CD4-positive, alpha-beta memory T cell (primary cell): ENCODE results near the gene TSHZ3. TPM values are rescaled to one million over a fixed set of nuclear protein-coding genes. Genes with fewer than 3 reads are reported as not detected.

ENCODE experiments used
- CTCF ChIA-PET: fragments of 350-600 bp; sonication (Branson Sonifier 250); formaldehyde crosslinking; loops from one replicate; lab custom pipeline; 2021; ENCODE audit warnings: inconsistent platforms; ENCODE audit not compliant: partially characterized antibody; lab: Charles Lee
- POLR2A ChIA-PET: fragments of 350-600 bp; sonication (Branson Sonifier 250); formaldehyde crosslinking; loops from one replicate; lab custom pipeline; 2021; ENCODE audit not compliant: partially characterized antibody; lab: Charles Lee
- DNase-seq, 5 donors: peaks; one replicate each; pipeline versions ENCODE4 v3.0.0 to v3.0.0-alpha.2; 2020 to 2022; ENCODE audit warnings: mixed read lengths in 1 of 5
- H3K27ac ChIP-seq: one replicate; pipeline ENCODE4 v1.7.0; 2013; ENCODE audit warnings: low read depth, low read length
- H3K27me3 ChIP-seq: 2 replicates; pipeline ENCODE4 v1.7.0; 2013; ENCODE audit warnings: mild to moderate bottlenecking, low read length, moderate library complexity; ENCODE audit not compliant: insufficient read depth
- H3K36me3 ChIP-seq: 2 replicates; pipeline ENCODE4 v1.7.0; 2013; ENCODE audit warnings: mild to moderate bottlenecking, low read length, moderate library complexity; ENCODE audit not compliant: insufficient read depth
- H3K4me1 ChIP-seq: 2 replicates; pipeline ENCODE4 v1.7.0; 2013; ENCODE audit warnings: mild to moderate bottlenecking, low read length, moderate library complexity; ENCODE audit not compliant: insufficient read depth
- H3K4me3 ChIP-seq, 2 donors: one replicate each; pipeline ENCODE4 v1.7.0; 2013; ENCODE audit warnings: low read length in 2 of 2, mild to moderate bottlenecking in 1 of 2
- H3K9me3 ChIP-seq, 2 donors: one replicate each; pipeline ENCODE4 v1.7.0; 2013; ENCODE audit warnings: low read length in 2 of 2, control low read depth in 1 of 2; ENCODE audit not compliant: control insufficient read depth in 1 of 2
- H3K27ac Mint-ChIP-seq, 7 donors: one replicate each; pipeline ENCODE4 v1.8.0; 2020 to 2021; ENCODE audit warnings: mixed read lengths in 7 of 7, mild to moderate bottlenecking in 6 of 7, inconsistent platforms in 3 of 7, moderate library complexity in 3 of 7
- H3K27me3 Mint-ChIP-seq, 2 donors: one replicate each; pipeline ENCODE4 v1.8.0; 2020 to 2021; ENCODE audit warnings: mixed read lengths in 2 of 2
- H3K36me3 Mint-ChIP-seq, 2 donors: one replicate each; pipeline ENCODE4 v1.8.0; 2020 to 2021; ENCODE audit warnings: mixed read lengths in 2 of 2, inconsistent platforms in 1 of 2, mild to moderate bottlenecking in 1 of 2
- H3K4me1 Mint-ChIP-seq, 4 donors: one replicate each; pipeline ENCODE4 v1.8.0; 2020 to 2021; ENCODE audit warnings: mixed read lengths in 4 of 4, mild to moderate bottlenecking in 1 of 4
- H3K4me3 Mint-ChIP-seq, 8 donors: one replicate each; pipeline ENCODE4 v1.8.0; 2020 to 2021; ENCODE audit warnings: mixed read lengths in 8 of 8, mild to moderate bottlenecking in 7 of 8, moderate library complexity in 6 of 8, inconsistent platforms in 3 of 8
- H3K9me3 Mint-ChIP-seq, 8 donors: one replicate each; pipeline ENCODE4 v1.8.0; 2020 to 2021; ENCODE audit warnings: mixed read lengths in 8 of 8, mild to moderate bottlenecking in 5 of 8, inconsistent platforms in 3 of 8, moderate library complexity in 1 of 8
- intact Hi-C: fragments of 100-400 bp; cut with micrococcal nuclease; formaldehyde crosslinking; loops from one replicate; pipeline ENCODE4 v1.15.1; 2023
- polyA plus RNA-seq, 2 donors: library from polyadenylated mRNA; unstranded; fragments of 300-500 nt; fragmentation: Illumina TruSeq; gene quantifications; one replicate each; pipeline ENCODE4 v1.2.3, GENCODE V29; 2021
- total RNA-seq, 2 experiments: library from RNA; stranded (reverse); gene quantifications; one replicate each; pipeline ENCODE4 v1.2.3, GENCODE V29; 2021

Gene TSHZ3
- total RNA-seq (under 1 TPM; 0.28 to 0.44 TPM), polyA plus RNA-seq (under 1 TPM; 0.24 to 0.57 TPM)

GRCh38 chr19:31349160-31349881 is at the start of gene TSHZ3:
Gene TSHZ3 (minus strand): TSS chr19:31349436. CDS start chr19:31349219, 217 bp downstream.
- H3K4me1 ChIP-seq = peaks cover 43% of the 10 kb centered on the region
- H3K27me3 Mint-ChIP-seq = peaks cover 33 to 43% of the 10 kb centered on the region in 2 donors
- ChIA-PET POLR2A (no interaction called here), CTCF (interaction anchor here (1.1 kb wide), 1 partner anchor 295 kb away, joined by 3 read pairs; no protein-coding TSS in a partner anchor)
- H3K9me3 ChIP-seq = no peaks in the 10 kb centered on the region
- H3K4me3 ChIP-seq = peak within 1 kb of the TSS in 1 of 2 donors; percentile 47
- intact Hi-C loops = loop anchor here (1.0 to 2.0 kb wide), 2 partner anchors 9 to 135 kb away; no protein-coding TSS in a partner anchor
- peak within 1 kb of the TSS; percentile 81 to 90 (median 86) for H3K4me3 Mint-ChIP-seq
- H3K36me3 Mint-ChIP-seq = peaks cover 0 to 3% of the 10 kb centered on the region in 2 donors
- no peak within 1 kb of the TSS for H3K27ac ChIP-seq
- H3K27me3 ChIP-seq = peaks cover 50% of the 10 kb centered on the region
- H3K9me3 Mint-ChIP-seq = peaks cover 0 to 6% (median 0%) of the 10 kb centered on the region in 8 donors
- peaks cover 23 to 40% (median 34%) of the 10 kb centered on the region in 4 donors for H3K4me1 Mint-ChIP-seq
- DNase-seq = peak; percentile 49 to 57 (median 55)
- peak within 1 kb of the TSS in 3 of 7 donors; percentile 52 to 79 (median 59) for H3K27ac Mint-ChIP-seq
- H3K36me3 ChIP-seq = no peaks in the 10 kb centered on the region

GRCh38 chr19:31397308-31397707 is 48.1 kb upstream of the TSHZ3 start:
- Mint-ChIP-seq H3K27me3 (peaks cover 2 to 24% of the 10 kb centered on the region in 2 donors), H3K36me3 (no peaks in the 10 kb centered on the region), H3K9me3 (no peaks in the 10 kb centered on the region), H3K27ac (no peak overlapping the region), H3K4me1 (no peaks in the 10 kb centered on the region), H3K4me3 (no peak overlapping the region)
- Histone ChIP-seq H3K4me1 (no peaks in the 10 kb centered on the region), H3K4me3 (no peak overlapping the region), H3K9me3 (no peaks in the 10 kb centered on the region), H3K36me3 (no peaks in the 10 kb centered on the region), H3K27me3 (no peaks in the 10 kb centered on the region), H3K27ac (no peak overlapping the region)
- ChIA-PET CTCF (no interaction called here), POLR2A (no interaction called here)
- no peak for DNase-seq
- intact Hi-C loops = no loop called here

- ChIA-PET CTCF (no interaction called here), POLR2A (no interaction called here)
- no peak overlapping the region for H3K4me3 Mint-ChIP-seq
- no peak overlapping the region for H3K27ac ChIP-seq
- no peaks in the 10 kb centered on the region for H3K36me3 Mint-ChIP-seq
- H3K27ac Mint-ChIP-seq = no peak overlapping the region
- H3K4me1 ChIP-seq = no peaks in the 10 kb centered on the region
- H3K27me3 ChIP-seq = no peaks in the 10 kb centered on the region
- H3K9me3 ChIP-seq = no peaks in the 10 kb centered on the region
- intact Hi-C loops = no loop called here
- H3K9me3 Mint-ChIP-seq = no peaks in the 10 kb centered on the region
- H3K27me3 Mint-ChIP-seq = peaks cover 2 to 14% of the 10 kb centered on the region in 2 donors
- no peak overlapping the region for H3K4me3 ChIP-seq
- DNase-seq = no peak
- no peaks in the 10 kb centered on the region for H3K4me1 Mint-ChIP-seq
- no peaks in the 10 kb centered on the region for H3K36me3 ChIP-seq
Measured at GRCh38 chr19:31392464-31392863, 43.2 kb upstream of the TSHZ3 start.

GRCh38 chr19:31391518-31391917 is 42.3 kb upstream of the TSHZ3 start:
- no peak for DNase-seq
- no peaks in the 10 kb centered on the region for H3K4me1 ChIP-seq
- no peaks in the 10 kb centered on the region for H3K9me3 ChIP-seq
- no peaks in the 10 kb centered on the region for H3K36me3 ChIP-seq
- no peaks in the 10 kb centered on the region for H3K27me3 ChIP-seq
- ChIA-PET CTCF (no interaction called here), POLR2A (no interaction called here)
- Mint-ChIP-seq H3K27ac (no peak overlapping the region), H3K9me3 (no peaks in the 10 kb centered on the region), H3K4me3 (no peak overlapping the region), H3K27me3 (peaks cover 2 to 14% of the 10 kb centered on the region in 2 donors), H3K4me1 (no peaks in the 10 kb centered on the region), H3K36me3 (no peaks in the 10 kb centered on the region)
- intact Hi-C loops = no loop called here
- H3K27ac ChIP-seq = no peak overlapping the region
- no peak overlapping the region for H3K4me3 ChIP-seq

GRCh38 chr19:31390711-31391110 is 41.5 kb upstream of the TSHZ3 start:
- ChIA-PET CTCF (no interaction called here), POLR2A (no interaction called here)
- H3K27me3 ChIP-seq = no peaks in the 10 kb centered on the region
- H3K27ac ChIP-seq = no peak overlapping the region
- no peak overlapping the region for H3K4me3 Mint-ChIP-seq
- H3K9me3 ChIP-seq = no peaks in the 10 kb centered on the region
- no peaks in the 10 kb centered on the region for H3K36me3 ChIP-seq
- H3K27me3 Mint-ChIP-seq = peaks cover 4 to 8% of the 10 kb centered on the region in 2 donors
- DNase-seq = no peak
- no peaks in the 10 kb centered on the region for H3K9me3 Mint-ChIP-seq
- no peaks in the 10 kb centered on the region for H3K4me1 Mint-ChIP-seq
- intact Hi-C loops = no loop called here
- H3K4me1 ChIP-seq = no peaks in the 10 kb centered on the region
- H3K4me3 ChIP-seq = no peak overlapping the region
- no peaks in the 10 kb centered on the region for H3K36me3 Mint-ChIP-seq
- H3K27ac Mint-ChIP-seq = no peak overlapping the region

GRCh38 chr19:31389874-31390273 is 40.6 kb upstream of the TSHZ3 start:
- no peaks in the 10 kb centered on the region for H3K4me1 Mint-ChIP-seq
- no peaks in the 10 kb centered on the region for H3K4me1 ChIP-seq
- H3K4me3 ChIP-seq = no peak overlapping the region
- ChIA-PET CTCF (no interaction called here), POLR2A (no interaction called here)
- no peaks in the 10 kb centered on the region for H3K36me3 Mint-ChIP-seq
- no peaks in the 10 kb centered on the region for H3K9me3 ChIP-seq
- DNase-seq = no peak
- no peaks in the 10 kb centered on the region for H3K36me3 ChIP-seq
- H3K27ac Mint-ChIP-seq = no peak overlapping the region
- no peaks in the 10 kb centered on the region for H3K27me3 ChIP-seq
- H3K27ac ChIP-seq = no peak overlapping the region
- no peaks in the 10 kb centered on the region for H3K9me3 Mint-ChIP-seq
- intact Hi-C loops = no loop called here
- no peak overlapping the region for H3K4me3 Mint-ChIP-seq
- peaks cover 4% of the 10 kb centered on the region in 2 donors for H3K27me3 Mint-ChIP-seq

GRCh38 chr19:31387717-31388301 is 38.6 kb upstream of the TSHZ3 start:
- intact Hi-C loops = no loop called here
- H3K36me3 Mint-ChIP-seq = no peaks in the 10 kb centered on the region
- CTCF ChIA-PET = interaction anchor here (0.6 kb wide), 1 partner anchor 12 kb away, joined by 3 read pairs; no protein-coding TSS in a partner anchor
- POLR2A ChIA-PET = no interaction called here
- no peaks in the 10 kb centered on the region for H3K4me1 ChIP-seq
- H3K27ac Mint-ChIP-seq = no peak overlapping the region
- peaks cover 0 to 5% (median 0%) of the 10 kb centered on the region in 8 donors for H3K9me3 Mint-ChIP-seq
- H3K27me3 ChIP-seq = no peaks in the 10 kb centered on the region
- no peak overlapping the region for H3K4me3 Mint-ChIP-seq
- no peak overlapping the region for H3K4me3 ChIP-seq
- H3K36me3 ChIP-seq = no peaks in the 10 kb centered on the region
- no peak overlapping the region for H3K27ac ChIP-seq
- H3K9me3 ChIP-seq = no peaks in the 10 kb centered on the region
- peaks cover 0 to 8% of the 10 kb centered on the region in 2 donors for H3K27me3 Mint-ChIP-seq
- H3K4me1 Mint-ChIP-seq = no peaks in the 10 kb centered on the region
- DNase-seq = no peak
